Naive thymus-derived CD4-positive, alpha-beta T cell (primary cell): ENCODE data around the gene STAT6. TPM values are rescaled to one million over a fixed set of nuclear protein-coding genes. Genes with fewer than 3 reads are reported as not detected.

Experiments
- ATAC-seq: fragments of 150-1000 bp; cut with Tn5 transposase; 2 replicates; pipeline ENCODE4 v1.10.0; 2021; ENCODE audit warnings: mild to moderate bottlenecking, moderate library complexity
- CTCF ChIA-PET: fragments of 350-600 bp; sonication (Branson Sonifier 250); formaldehyde crosslinking; loops from one replicate; lab custom pipeline; 2021; ENCODE audit warnings: antibody characterized with exemption; lab: Charles Lee
- POLR2A ChIA-PET: fragments of 350-600 bp; sonication (Branson Sonifier 250); formaldehyde crosslinking; loops from one replicate; lab custom pipeline; 2021; ENCODE audit warnings: antibody characterized with exemption, inconsistent platforms; lab: Charles Lee
- DNase-seq, 9 donors: peaks; one replicate each; pipeline versions ENCODE4 v3.0.0 to v3.0.0-alpha.2; 2020 to 2022; ENCODE audit warnings: mixed read lengths in 1 of 9
- H3K27ac ChIP-seq: one replicate; pipeline ENCODE4 v1.7.0; 2013; ENCODE audit warnings: mild to moderate bottlenecking, low read depth, low read length, moderate library complexity
- H3K27me3 ChIP-seq, 2 donors: one replicate each; pipeline ENCODE4 v1.7.0; 2013; ENCODE audit warnings: low read length in 2 of 2, mild to moderate bottlenecking in 2 of 2, moderate library complexity in 2 of 2; ENCODE audit not compliant: control insufficient read depth in 2 of 2, insufficient read depth in 2 of 2
- H3K36me3 ChIP-seq, 3 experiments: 1 replicate in 2 of 3; 2 replicates in 1 of 3; pipeline ENCODE4 v1.7.0; 2013; ENCODE audit warnings: low read length in 3 of 3, mild to moderate bottlenecking in 3 of 3, moderate library complexity in 1 of 3; ENCODE audit not compliant: insufficient read depth in 3 of 3, control insufficient read depth in 2 of 3
- H3K4me1 ChIP-seq, 2 donors: one replicate each; pipeline ENCODE4 v1.7.0; 2013; ENCODE audit warnings: low read length in 2 of 2, mild to moderate bottlenecking in 2 of 2, moderate library complexity in 1 of 2; ENCODE audit not compliant: control insufficient read depth in 2 of 2, insufficient read depth in 2 of 2
- H3K4me3 ChIP-seq: 2 replicates; pipeline ENCODE4 v1.7.0; 2013; ENCODE audit warnings: mild to moderate bottlenecking, low read length
- H3K9me3 ChIP-seq, 3 experiments: 1 replicate in 2 of 3; 2 replicates in 1 of 3; pipeline ENCODE4 v1.7.0; 2013; ENCODE audit warnings: low read length in 3 of 3; ENCODE audit not compliant: control insufficient read depth in 2 of 3
- H3K27ac Mint-ChIP-seq, 9 donors: one replicate each; pipeline ENCODE4 v1.8.0; 2020 to 2022; ENCODE audit warnings: mixed read lengths in 9 of 9, mild to moderate bottlenecking in 8 of 9, moderate library complexity in 5 of 9, inconsistent platforms in 2 of 9
- H3K27me3 Mint-ChIP-seq, 5 donors: one replicate each; pipeline ENCODE4 v1.8.0; 2021 to 2022; ENCODE audit warnings: mixed read lengths in 5 of 5, mild to moderate bottlenecking in 1 of 5
- H3K36me3 Mint-ChIP-seq, 5 donors: one replicate each; pipeline ENCODE4 v1.8.0; 2020 to 2022; ENCODE audit warnings: mixed read lengths in 5 of 5, mild to moderate bottlenecking in 3 of 5, inconsistent platforms in 1 of 5
- H3K4me1 Mint-ChIP-seq, 7 donors: one replicate each; pipeline ENCODE4 v1.8.0; 2020 to 2022; ENCODE audit warnings: mixed read lengths in 7 of 7, mild to moderate bottlenecking in 3 of 7, inconsistent platforms in 1 of 7
- H3K4me3 Mint-ChIP-seq, 10 donors: one replicate each; pipeline ENCODE4 v1.8.0; 2020 to 2022; ENCODE audit warnings: mild to moderate bottlenecking in 10 of 10, mixed read lengths in 10 of 10, moderate library complexity in 6 of 10, inconsistent platforms in 2 of 10
- H3K9me3 Mint-ChIP-seq, 11 donors: one replicate each; pipeline ENCODE4 v1.8.0; 2020 to 2022; ENCODE audit warnings: mixed read lengths in 11 of 11, mild to moderate bottlenecking in 4 of 11, inconsistent platforms in 1 of 11, moderate library complexity in 1 of 11
- intact Hi-C, 2 donors: fragments of 100-400 bp; cut with micrococcal nuclease; formaldehyde crosslinking; loops; one replicate each; pipeline ENCODE4 v1.15.1; 2023
- polyA plus RNA-seq, 2 donors: library from polyadenylated mRNA; unstranded; fragments of 300-500 nt; fragmentation: Illumina TruSeq; gene quantifications; one replicate each; pipeline ENCODE4 v1.2.3, GENCODE V29; 2021
- total RNA-seq, 6 experiments: library from RNA in 5 of 6; stranded (reverse) in 5 of 6; gene quantifications; 1 replicate in 5 of 6; 2 replicates in 1 of 6; pipeline ENCODE4 v1.2.3 and lab custom pipeline; 2021 to 2026

The STAT6 gene
- total and polyA plus RNA-seq, 7 experiments from 2014 or later = 99.3 to 403 (median 231) TPM

- Histone ChIP-seq H3K27ac (no peak overlapping the region), H3K9me3 (no peaks in the 10 kb centered on the region), H3K36me3 (peaks cover 0 to 7% (median 0%) of the 10 kb centered on the region in 3 experiments), H3K4me1 (no peaks in the 10 kb centered on the region), H3K4me3 (no peak overlapping the region), H3K27me3 (no peaks in the 10 kb centered on the region)
- ChIA-PET CTCF (no interaction called here), POLR2A (no interaction called here)
- Mint-ChIP-seq H3K4me3 (no peak overlapping the region), H3K27ac (no peak overlapping the region), H3K36me3 (peaks cover 0 to 27% (median 0%) of the 10 kb centered on the region in 5 donors), H3K27me3 (no peaks in the 10 kb centered on the region), H3K9me3 (no peaks in the 10 kb centered on the region), H3K4me1 (peaks cover 0 to 16% (median 11%) of the 10 kb centered on the region in 7 donors)
- intact Hi-C loops = no loop called here
- no peak for ATAC-seq
- DNase-seq = no peak
These were observed 34.9 kb upstream of the STAT6 start for GRCh38 chr12:57146092-57146491.

DNA sequence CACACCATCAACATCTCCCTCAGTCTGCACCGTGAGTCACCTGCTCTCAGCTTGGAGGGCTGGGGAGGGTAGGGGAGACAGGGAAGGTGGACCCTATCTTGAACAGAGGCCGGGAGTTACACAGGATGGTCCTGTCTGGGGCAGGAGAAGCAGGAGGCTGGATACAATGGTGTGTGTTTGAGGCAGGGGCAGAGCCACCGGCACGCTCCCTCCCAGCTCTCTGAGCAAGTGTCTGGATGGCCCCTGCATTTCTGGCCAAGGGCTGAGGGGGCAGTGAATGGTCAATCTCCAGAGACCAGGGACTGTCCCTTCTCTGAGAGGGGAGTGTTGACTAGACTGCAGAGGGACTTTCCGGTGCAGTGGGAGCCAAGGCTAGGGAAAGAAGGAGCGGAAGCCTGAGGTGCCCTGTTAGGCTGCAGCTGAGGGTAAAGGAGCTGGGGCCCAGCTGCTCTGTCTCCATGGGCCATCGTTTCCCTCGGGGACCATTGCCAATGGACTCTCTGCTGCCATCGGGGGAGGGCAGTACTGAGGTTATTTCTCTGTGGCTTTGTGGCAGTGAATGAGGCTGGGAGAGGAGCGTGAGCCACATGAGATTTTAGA is 34.4 kb upstream of the STAT6 start:
- no peak overlapping the region for H3K4me3 ChIP-seq
- ChIA-PET CTCF (interaction anchor here (1.3 kb wide), 1 partner anchor 21 kb away, joined by 6 read pairs; no protein-coding TSS in a partner anchor), POLR2A (no interaction called here)
- H3K27ac Mint-ChIP-seq = no peak overlapping the region
- no peaks in the 10 kb centered on the region for H3K9me3 ChIP-seq
- intact Hi-C loops = no loop called here
- DNase-seq = no peak
- H3K27me3 Mint-ChIP-seq = no peaks in the 10 kb centered on the region
- ATAC-seq = no peak
- no peak overlapping the region for H3K27ac ChIP-seq
- H3K9me3 Mint-ChIP-seq = no peaks in the 10 kb centered on the region
- no peak overlapping the region for H3K4me3 Mint-ChIP-seq
- H3K4me1 ChIP-seq = no peaks in the 10 kb centered on the region
- H3K36me3 Mint-ChIP-seq = peaks cover 0 to 22% (median 0%) of the 10 kb centered on the region in 5 donors
- H3K36me3 ChIP-seq = peaks cover 0 to 7% (median 0%) of the 10 kb centered on the region in 3 experiments
- no peaks in the 10 kb centered on the region for H3K27me3 ChIP-seq
- peaks cover 0 to 16% (median 11%) of the 10 kb centered on the region in 7 donors for H3K4me1 Mint-ChIP-seq

DNA sequence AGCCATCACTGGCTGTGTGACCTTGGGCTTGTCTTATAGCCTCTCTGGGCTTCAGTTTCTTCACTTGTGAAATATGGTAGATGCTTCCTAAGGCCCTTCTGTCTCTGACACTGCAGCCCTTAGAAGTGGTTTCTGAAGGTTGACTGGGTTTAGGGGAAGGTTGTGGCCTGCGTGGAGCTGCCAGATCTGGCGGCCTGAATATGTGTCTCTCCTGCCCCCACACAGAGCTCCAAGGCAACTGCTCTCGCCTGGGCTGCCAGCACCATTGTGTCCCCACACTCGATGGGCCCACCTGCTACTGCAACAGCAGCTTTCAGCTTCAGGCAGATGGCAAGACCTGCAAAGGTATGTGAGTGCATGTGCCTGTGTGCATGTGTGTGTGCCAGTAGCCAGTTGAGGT is 32.3 kb upstream of the STAT6 start:
- ChIA-PET POLR2A (no interaction called here), CTCF (no interaction called here)
- H3K9me3 Mint-ChIP-seq = no peaks in the 10 kb centered on the region
- DNase-seq (peak in 4 of 9 donors; percentile 4 to 16 (median 13)), ATAC-seq (peak; percentile 43)
- Histone ChIP-seq H3K9me3 (no peaks in the 10 kb centered on the region), H3K27me3 (no peaks in the 10 kb centered on the region), H3K4me3 (no peak overlapping the region), H3K36me3 (peaks cover 0 to 7% (median 0%) of the 10 kb centered on the region in 3 experiments), H3K4me1 (no peaks in the 10 kb centered on the region), H3K27ac (no peak overlapping the region)
- peaks cover 0 to 18% (median 11%) of the 10 kb centered on the region in 7 donors for H3K4me1 Mint-ChIP-seq
- peaks cover 0 to 11% (median 0%) of the 10 kb centered on the region in 5 donors for H3K36me3 Mint-ChIP-seq
- H3K27ac Mint-ChIP-seq = no peak overlapping the region
- no peaks in the 10 kb centered on the region for H3K27me3 Mint-ChIP-seq
- intact Hi-C loops = no loop called here
- H3K4me3 Mint-ChIP-seq = no peak overlapping the region

DNA sequence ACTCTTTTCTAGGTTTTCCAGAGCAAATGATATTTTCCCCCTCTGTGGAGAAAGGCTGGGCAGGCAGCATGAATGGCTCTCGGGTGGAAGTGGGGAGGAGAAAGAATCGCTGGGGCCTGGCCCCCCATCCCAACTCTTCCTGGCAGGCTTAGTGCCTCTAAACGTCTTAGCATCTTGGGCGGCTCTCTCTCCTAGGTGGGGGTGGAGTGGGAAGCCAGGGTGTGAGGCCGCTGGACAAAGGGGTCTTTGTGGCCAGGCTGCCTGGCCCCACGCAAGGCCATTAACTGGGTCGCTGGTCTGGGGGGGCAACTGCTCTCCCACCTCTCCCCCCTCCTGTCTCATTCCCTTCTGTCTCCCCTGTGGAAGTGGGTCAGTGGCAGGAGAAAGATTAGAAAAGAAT is 31.6 kb upstream of the STAT6 start:
- peaks cover 0 to 7% (median 0%) of the 10 kb centered on the region in 3 experiments for H3K36me3 ChIP-seq
- Mint-ChIP-seq H3K9me3 (no peaks in the 10 kb centered on the region), H3K27ac (no peak overlapping the region), H3K27me3 (no peaks in the 10 kb centered on the region), H3K4me3 (no peak overlapping the region), H3K36me3 (peaks cover 0 to 11% (median 0%) of the 10 kb centered on the region in 5 donors), H3K4me1 (peaks cover 0 to 15% (median 11%) of the 10 kb centered on the region in 7 donors)
- ChIA-PET CTCF (no interaction called here), POLR2A (no interaction called here)
- ATAC-seq (no peak), DNase-seq (no peak)
- H3K4me1 ChIP-seq = no peaks in the 10 kb centered on the region
- no peak overlapping the region for H3K27ac ChIP-seq
- no peak overlapping the region for H3K4me3 ChIP-seq
- no peaks in the 10 kb centered on the region for H3K9me3 ChIP-seq
- intact Hi-C loops = no loop called here
- no peaks in the 10 kb centered on the region for H3K27me3 ChIP-seq

GRCh38 chr12:57142121-57142520 is 31.0 kb upstream of the STAT6 start:
- CTCF ChIA-PET = no interaction called here

GRCh38 chr12:57141249-57141648 is 30.1 kb upstream of the STAT6 start:
- ChIA-PET CTCF (no interaction called here), POLR2A (no interaction called here)
- H3K27me3 ChIP-seq = no peaks in the 10 kb centered on the region
- Mint-ChIP-seq H3K27me3 (no peaks in the 10 kb centered on the region), H3K4me1 (peaks cover 0 to 15% (median 11%) of the 10 kb centered on the region in 7 donors), H3K4me3 (no peak overlapping the region), H3K27ac (no peak overlapping the region), H3K9me3 (no peaks in the 10 kb centered on the region), H3K36me3 (peaks cover 0 to 11% (median 0%) of the 10 kb centered on the region in 5 donors)
- intact Hi-C loops = no loop called here
- no peak overlapping the region for H3K27ac ChIP-seq
- ATAC-seq (no peak), DNase-seq (no peak)
- H3K4me3 ChIP-seq = no peak overlapping the region
- peaks cover 0 to 7% (median 0%) of the 10 kb centered on the region in 3 experiments for H3K36me3 ChIP-seq
- no peaks in the 10 kb centered on the region for H3K4me1 ChIP-seq
- H3K9me3 ChIP-seq = no peaks in the 10 kb centered on the region

More at GRCh38 chr12:57142121-57142520, 31.0 kb upstream of the STAT6 start:
- intact Hi-C loops = no loop called here
- H3K4me3 ChIP-seq = no peak overlapping the region
- POLR2A ChIA-PET = no interaction called here
- Mint-ChIP-seq H3K27me3 (no peaks in the 10 kb centered on the region), H3K36me3 (peaks cover 0 to 11% (median 0%) of the 10 kb centered on the region in 5 donors), H3K4me1 (peaks cover 0 to 15% (median 11%) of the 10 kb centered on the region in 7 donors), H3K27ac (no peak overlapping the region), H3K9me3 (no peaks in the 10 kb centered on the region), H3K4me3 (no peak overlapping the region)
- H3K27me3 ChIP-seq = no peaks in the 10 kb centered on the region
- no peaks in the 10 kb centered on the region for H3K4me1 ChIP-seq
- H3K9me3 ChIP-seq = no peaks in the 10 kb centered on the region
- DNase-seq (no peak), ATAC-seq (no peak)
- H3K36me3 ChIP-seq = peaks cover 0 to 7% (median 0%) of the 10 kb centered on the region in 3 experiments
- H3K27ac ChIP-seq = no peak overlapping the region
